HT1080 (cell line): ENCODE data around the gene ATAD3C. TPM values are rescaled to one million over a fixed set of nuclear protein-coding genes. Genes with fewer than 3 reads are reported as not detected.
"Not testable (repeated sequence)": the region's sequence is repeated elsewhere in the genome, so short reads cannot be mapped to it uniquely, and the experiment has no call there.

Experiments used
- DNase-seq: peaks from one replicate; pipeline ENCODE4 v3.0.0-alpha.2; 2015; ENCODE audit warnings: low read depth
- total RNA-seq: library from RNA; depleted of rRNA; stranded (reverse); fragments of >200 nt; shearing (Covaris generic); gene quantifications from 2 replicates; pipeline ENCODE4 v1.2.3, GENCODE V29; 2014

The ATAD3C gene
- total RNA-seq, 1 experiment from 2014 or later, result not detected

- DNase-seq, result no peak
Measured at GRCh38 chr1:1418464-1419362, 30.8 kb upstream of the ATAD3C start.

- DNase-seq, result no peak
Measured at GRCh38 chr1:1419363-1419812, 30.1 kb upstream of the ATAD3C start.

GRCh38 chr1:1419813-1420653, 29.5 kb upstream of the ATAD3C start:
- no peak for DNase-seq

GRCh38 chr1:1420654-1421141, 28.8 kb upstream of the ATAD3C start:
- DNase-seq, result no peak

GRCh38 chr1:1421147-1421906, 28.2 kb upstream of the ATAD3C start, which contains the start of gene ANKRD65:
ANKRD65 (minus strand) TSS chr1:1421276; CDS start chr1:1421005, 271 bp downstream.
- DNase-seq, result no peak

GRCh38 chr1:1421907-1422464, 27.5 kb upstream of the ATAD3C start:
- no peak for DNase-seq

- peak; percentile 68 for DNase-seq
Measured at GRCh38 chr1:1422465-1423244, 26.8 kb upstream of the ATAD3C start.

- no peak for DNase-seq
Measured at GRCh38 chr1:1423245-1423597, 26.3 kb upstream of the ATAD3C start.

GRCh38 chr1:1424707-1425106, 24.8 kb upstream of the ATAD3C start:
- DNase-seq, result no peak

- no peak for DNase-seq
Measured at GRCh38 chr1:1425426-1425752, 24.1 kb upstream of the ATAD3C start.

- no peak for DNase-seq
Measured at GRCh38 chr1:1425753-1426495, 23.6 kb upstream of the ATAD3C start.

GRCh38 chr1:1426496-1427105, 22.9 kb upstream of the ATAD3C start:
- DNase-seq, result no peak

GRCh38 chr1:1427106-1427819, 22.2 kb upstream of the ATAD3C start:
- DNase-seq, result no peak

GRCh38 chr1:1427820-1428148, 21.7 kb upstream of the ATAD3C start:
- DNase-seq, result no peak

GRCh38 chr1:1428174-1428573, 21.3 kb upstream of the ATAD3C start:
- DNase-seq, result no peak

- not testable (repeated sequence) for DNase-seq
Measured at GRCh38 chr1:1428967-1429366, 20.5 kb upstream of the ATAD3C start.

- no peak for DNase-seq
Measured at GRCh38 chr1:1429671-1430073, 19.8 kb upstream of the ATAD3C start.

- DNase-seq, result no peak
Measured at GRCh38 chr1:1430114-1430982, 19.1 kb upstream of the ATAD3C start.
